OCI-LY7 (cell line): ENCODE data around the gene ZFHX3. TPM values are rescaled to one million over a fixed set of nuclear protein-coding genes. Genes with fewer than 3 reads are reported as not detected.

Experiments
- BruUV-seq: library from RNA; stranded (reverse); fragments of 400-500 nt; replicated peaks from 2 replicates; lab custom pipeline; 2021; lab: Mats Ljungman, UMichigan
- CTCF ChIA-PET: fragments of 300-600 bp; sonication (Branson Sonifier 250); formaldehyde crosslinking; loops from one replicate; lab custom pipeline; 2022; ENCODE audit warnings: antibody characterized with exemption; ENCODE audit not compliant: unreplicated experiment; lab: Charles Lee
- POLR2A ChIA-PET: fragments of 300-600 bp; sonication (Branson Sonifier 250); formaldehyde crosslinking; loops from one replicate; lab custom pipeline; 2022; ENCODE audit warnings: antibody characterized with exemption; lab: Charles Lee
- DNase-seq: peaks from one replicate; pipeline ENCODE4 v3.0.0-alpha.2; 2015; ENCODE audit warnings: low spot score
- H2AFZ ChIP-seq: fragments of 200-600 bp; sonication (generic), shearing (Covaris generic); 2 replicates; pipeline ENCODE4 v1.6.1; 2014; ENCODE audit warnings: mild to moderate bottlenecking, antibody characterized with exemption, low read length, moderate library complexity
- H3K27ac ChIP-seq: fragments of 200-600 bp; sonication (generic); 2 replicates; pipeline ENCODE4 v1.5.1; 2014; ENCODE audit warnings: mixed run types, low read depth, mild to moderate bottlenecking, moderate library complexity, low read length, inconsistent platforms; ENCODE audit not compliant: poor library complexity, severe bottlenecking
- H3K36me3 ChIP-seq: fragments of 200-600 bp; sonication (generic); 2 replicates; pipeline ENCODE4 v1.6.1; 2014; ENCODE audit warnings: mild to moderate bottlenecking, antibody characterized with exemption, low read length, moderate library complexity, mixed read lengths; ENCODE audit not compliant: insufficient read depth
- H3K4me1 ChIP-seq: fragments of 200-600 bp; sonication (generic); 2 replicates; pipeline ENCODE4 v1.5.1; 2014; ENCODE audit warnings: mild to moderate bottlenecking, low read length; ENCODE audit not compliant: insufficient read depth, poor library complexity, severe bottlenecking
- H3K4me2 ChIP-seq: fragments of 200-600 bp; sonication (generic); 2 replicates; pipeline ENCODE4 v1.6.1; 2014; ENCODE audit warnings: mild to moderate bottlenecking, low read length
- H3K4me3 ChIP-seq: fragments of 200-600 bp; sonication (generic); 2 replicates; pipeline ENCODE4 v1.5.1; 2014; ENCODE audit warnings: mild to moderate bottlenecking, low read depth, low read length; ENCODE audit not compliant: poor library complexity, severe bottlenecking
- H3K79me2 ChIP-seq: fragments of 200-600 bp; sonication (generic); 2 replicates; pipeline ENCODE4 v1.6.1; 2016; ENCODE audit warnings: low read depth, mild to moderate bottlenecking, low read length, moderate library complexity, mixed read lengths; ENCODE audit not compliant: insufficient read depth
- H3K9me2 ChIP-seq: fragments of 200-600 bp; sonication (generic); 2 replicates; pipeline ENCODE4 v1.6.1; 2016; ENCODE audit warnings: mild to moderate bottlenecking, low read length, mixed read lengths; ENCODE audit not compliant: insufficient read depth
- H3K9me3 ChIP-seq: fragments of 200-600 bp; sonication (generic); 2 replicates; pipeline ENCODE4 v1.6.1; 2014; ENCODE audit warnings: mild to moderate bottlenecking, mixed run types, low read length, mixed read lengths
- H4K20me1 ChIP-seq: fragments of 200-600 bp; sonication (generic); 2 replicates; pipeline ENCODE4 v1.6.1; 2014; ENCODE audit warnings: mild to moderate bottlenecking, antibody characterized with exemption, low read length, moderate library complexity, mixed read lengths; ENCODE audit not compliant: insufficient read depth
- CTCF ChIP-seq: fragments of 200-600 bp; sonication (generic); conservative IDR thresholded peaks from 2 replicates; pipeline ENCODE4 v1.5.1; 2014; ENCODE audit warnings: mild to moderate bottlenecking, antibody characterized with exemption, low read length, moderate library complexity, mixed read lengths
- EZH2phosphoT487 ChIP-seq: fragments of 200-600 bp; sonication (generic); IDR thresholded peaks from 2 replicates; pipeline ENCODE4 v1.6.1; 2018; ENCODE audit warnings: low read depth, borderline replicate concordance, mild to moderate bottlenecking, mixed run types, antibody characterized with exemption, low read length, moderate library complexity, mixed read lengths
- intact Hi-C: fragments of 100-400 bp; cut with micrococcal nuclease; formaldehyde crosslinking; loops from one replicate; pipeline ENCODE4 v1.10.0; 2022; ENCODE audit not compliant: unreplicated experiment
- total RNA-seq, 2 experiments: library from RNA; depleted of rRNA in 1 of 2; stranded (reverse); fragments of >200 nt in 1 of 2; shearing (Covaris generic) in 1 of 2; gene quantifications; 2 replicates each; pipeline ENCODE4 v1.2.3, GENCODE V29; 2014 to 2022

ZFHX3 gene
- total RNA-seq, 2 experiments from 2014 or later: 1.3 to 6.2 TPM

GRCh38 chr16:72976438-72977064, 71.4 kb downstream of the ZFHX3 start:
- Histone ChIP-seq H3K4me2 (no peak overlapping the region), H3K36me3 (no peaks in the 10 kb centered on the region), H3K4me1 (no peaks in the 10 kb centered on the region), H3K4me3 (no peak overlapping the region), H3K79me2 (no peaks in the 10 kb centered on the region), H4K20me1 (no peaks in the 10 kb centered on the region; the same call in 1 of the 2 replicates), H3K27ac (no peak overlapping the region), H3K9me2 (no peaks in the 10 kb centered on the region), H2AFZ (no peak overlapping the region), H3K9me3 (no peaks in the 10 kb centered on the region)
- POLR2A ChIA-PET: no interaction called here
- intact Hi-C loops: no loop called here
- TF ChIP-seq CTCF (no peak), EZH2phosphoT487 (no peak)
- CTCF ChIA-PET: no interaction called here
- BruUV-seq: no TSS peak
- no peak for DNase-seq

GRCh38 chr16:72975809-72976437, 72.0 kb downstream of the ZFHX3 start:
- Histone ChIP-seq H2AFZ (no peak overlapping the region), H3K9me3 (no peaks in the 10 kb centered on the region), H3K79me2 (no peaks in the 10 kb centered on the region), H4K20me1 (no peaks in the 10 kb centered on the region; the same call in 1 of the 2 replicates), H3K36me3 (no peaks in the 10 kb centered on the region), H3K4me3 (no peak overlapping the region), H3K27ac (no peak overlapping the region), H3K4me2 (no peak overlapping the region), H3K4me1 (no peaks in the 10 kb centered on the region), H3K9me2 (no peaks in the 10 kb centered on the region)
- ChIA-PET POLR2A (no interaction called here), CTCF (no interaction called here)
- no peak for DNase-seq
- no TSS peak for BruUV-seq
- TF ChIP-seq CTCF: no peak
- TF ChIP-seq EZH2phosphoT487: no peak
- intact Hi-C loops: no loop called here

GRCh38 chr16:72974142-72974769, 73.7 kb downstream of the ZFHX3 start:
- intact Hi-C loops: no loop called here
- no peaks in the 10 kb centered on the region for H3K4me1 ChIP-seq
- no peaks in the 10 kb centered on the region for H3K36me3 ChIP-seq
- no peaks in the 10 kb centered on the region; the same call in 1 of the 2 replicates for H4K20me1 ChIP-seq
- no TSS peak for BruUV-seq
- H3K27ac ChIP-seq: no peak overlapping the region
- H3K79me2 ChIP-seq: no peaks in the 10 kb centered on the region
- H3K4me3 ChIP-seq: no peak overlapping the region
- H2AFZ ChIP-seq: no peak overlapping the region
- POLR2A ChIA-PET: no interaction called here
- H3K9me3 ChIP-seq: no peaks in the 10 kb centered on the region
- no peaks in the 10 kb centered on the region for H3K9me2 ChIP-seq
- no peak for DNase-seq
- H3K4me2 ChIP-seq: no peak overlapping the region
- TF ChIP-seq EZH2phosphoT487 (no peak), CTCF (no peak)
- CTCF ChIA-PET: no interaction called here
